Measurements from ENCODE around the gene DCHS2. TPM values are rescaled to one million over a fixed set of nuclear protein-coding genes. Genes with fewer than 3 reads are reported as not detected.

DCHS2 gene
- total RNA-seq, 1 donor from 2014 or later = not detected

GRCh38 chr4:154315741-154316140 is 175.9 kb downstream of the DCHS2 start:
- TF ChIP-seq CTCF (IDR thresholded peaks at IDR 0.05; ENCODE audit: unreplicated experiment) = no peak
- no peaks in the 10 kb centered on the region for H3K36me3 Mint-ChIP-seq (ENCODE audit: low read depth, unreplicated experiment)
- no peak overlapping the region for H3K27ac Mint-ChIP-seq (ENCODE audit: unreplicated experiment)
- DNase-seq (ENCODE audit: low spot score) = no peak
- no peaks in the 10 kb centered on the region for H3K27me3 Mint-ChIP-seq (ENCODE audit: unreplicated experiment)
- H3K4me3 Mint-ChIP-seq (ENCODE audit: unreplicated experiment) = no peak overlapping the region
- H3K4me1 Mint-ChIP-seq (ENCODE audit: unreplicated experiment) = no peaks in the 10 kb centered on the region
- H3K9me3 Mint-ChIP-seq (ENCODE audit: unreplicated experiment) = peaks cover 5% of the 10 kb centered on the region

GRCh38 chr4:154314248-154314647 is 177.4 kb downstream of the DCHS2 start:
- Mint-ChIP-seq H3K27ac (ENCODE audit: unreplicated experiment) (no peak overlapping the region), H3K4me3 (ENCODE audit: unreplicated experiment) (no peak overlapping the region), H3K4me1 (ENCODE audit: unreplicated experiment) (no peaks in the 10 kb centered on the region), H3K27me3 (ENCODE audit: unreplicated experiment) (no peaks in the 10 kb centered on the region), H3K9me3 (ENCODE audit: unreplicated experiment) (peaks cover 5% of the 10 kb centered on the region), H3K36me3 (ENCODE audit: low read depth, unreplicated experiment) (no peaks in the 10 kb centered on the region)
- no peak for DNase-seq (ENCODE audit: low spot score)
- no peak for TF ChIP-seq CTCF (IDR thresholded peaks at IDR 0.05; ENCODE audit: unreplicated experiment)

DNA sequence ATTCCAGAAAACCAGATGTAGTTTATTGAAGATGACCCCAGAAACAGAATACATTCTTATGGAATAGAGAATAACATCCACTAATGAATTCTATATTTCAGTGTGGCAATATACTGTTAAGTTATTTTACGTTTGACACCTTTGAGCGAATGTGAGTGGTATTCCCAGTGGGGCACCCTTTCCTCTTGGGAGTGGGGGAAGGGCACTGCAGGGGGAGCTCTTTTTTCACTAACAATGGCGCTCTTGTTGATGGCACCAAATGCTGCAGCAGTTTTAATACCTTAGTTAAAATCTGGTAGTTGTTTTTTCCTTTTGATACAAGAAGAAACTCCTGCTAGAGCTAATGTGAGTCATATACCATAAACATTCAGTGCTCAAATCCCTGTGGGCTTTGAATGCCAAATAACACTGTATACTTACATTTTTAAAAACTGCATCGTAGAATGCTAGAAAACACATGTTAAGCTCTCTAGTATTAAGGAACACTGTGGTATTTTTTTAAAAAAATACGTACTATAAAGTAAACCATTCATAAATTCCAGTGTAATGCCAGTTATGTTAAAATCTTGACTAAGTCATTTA is 178.5 kb downstream of the DCHS2 start:
- Mint-ChIP-seq H3K9me3 (ENCODE audit: unreplicated experiment) (peaks cover under 1% of the 10 kb centered on the region), H3K27ac (ENCODE audit: unreplicated experiment) (no peak overlapping the region), H3K4me3 (ENCODE audit: unreplicated experiment) (no peak overlapping the region), H3K4me1 (ENCODE audit: unreplicated experiment) (no peaks in the 10 kb centered on the region), H3K36me3 (ENCODE audit: low read depth, unreplicated experiment) (no peaks in the 10 kb centered on the region), H3K27me3 (ENCODE audit: unreplicated experiment) (no peaks in the 10 kb centered on the region)
- DNase-seq (ENCODE audit: low spot score) = no peak
- no peak for TF ChIP-seq CTCF (IDR thresholded peaks at IDR 0.05; ENCODE audit: unreplicated experiment)

- no peak for TF ChIP-seq CTCF (IDR thresholded peaks at IDR 0.05; ENCODE audit: unreplicated experiment)
- Mint-ChIP-seq H3K4me1 (ENCODE audit: unreplicated experiment) (no peaks in the 10 kb centered on the region), H3K27ac (ENCODE audit: unreplicated experiment) (no peak overlapping the region), H3K27me3 (ENCODE audit: unreplicated experiment) (no peaks in the 10 kb centered on the region), H3K9me3 (ENCODE audit: unreplicated experiment) (no peaks in the 10 kb centered on the region), H3K36me3 (ENCODE audit: low read depth, unreplicated experiment) (no peaks in the 10 kb centered on the region), H3K4me3 (ENCODE audit: unreplicated experiment) (no peak overlapping the region)
- DNase-seq (ENCODE audit: low spot score) = no peak
These were observed 179.4 kb downstream of the DCHS2 start for GRCh38 chr4:154312246-154312645.

- no peaks in the 10 kb centered on the region for H3K4me1 Mint-ChIP-seq (ENCODE audit: unreplicated experiment)
- no peak overlapping the region for H3K27ac Mint-ChIP-seq (ENCODE audit: unreplicated experiment)
- H3K36me3 Mint-ChIP-seq (ENCODE audit: low read depth, unreplicated experiment) = no peaks in the 10 kb centered on the region
- no peak overlapping the region for H3K4me3 Mint-ChIP-seq (ENCODE audit: unreplicated experiment)
- no peaks in the 10 kb centered on the region for H3K9me3 Mint-ChIP-seq (ENCODE audit: unreplicated experiment)
- no peaks in the 10 kb centered on the region for H3K27me3 Mint-ChIP-seq (ENCODE audit: unreplicated experiment)
- DNase-seq (ENCODE audit: low spot score) = no peak
- TF ChIP-seq CTCF (IDR thresholded peaks at IDR 0.05; ENCODE audit: unreplicated experiment) = no peak
These were observed 181.0 kb downstream of the DCHS2 start for GRCh38 chr4:154310578-154310977.

Measured in endothelial cell (in vitro differentiated cells).